ENCODE results near the gene MZT1. TPM values are rescaled to one million over a fixed set of nuclear protein-coding genes. Genes with fewer than 3 reads are reported as not detected.

MZT1 gene
- total and polyA plus RNA-seq, 8 donors: 1.8 to 6.5 (median 3.8) TPM

DNA sequence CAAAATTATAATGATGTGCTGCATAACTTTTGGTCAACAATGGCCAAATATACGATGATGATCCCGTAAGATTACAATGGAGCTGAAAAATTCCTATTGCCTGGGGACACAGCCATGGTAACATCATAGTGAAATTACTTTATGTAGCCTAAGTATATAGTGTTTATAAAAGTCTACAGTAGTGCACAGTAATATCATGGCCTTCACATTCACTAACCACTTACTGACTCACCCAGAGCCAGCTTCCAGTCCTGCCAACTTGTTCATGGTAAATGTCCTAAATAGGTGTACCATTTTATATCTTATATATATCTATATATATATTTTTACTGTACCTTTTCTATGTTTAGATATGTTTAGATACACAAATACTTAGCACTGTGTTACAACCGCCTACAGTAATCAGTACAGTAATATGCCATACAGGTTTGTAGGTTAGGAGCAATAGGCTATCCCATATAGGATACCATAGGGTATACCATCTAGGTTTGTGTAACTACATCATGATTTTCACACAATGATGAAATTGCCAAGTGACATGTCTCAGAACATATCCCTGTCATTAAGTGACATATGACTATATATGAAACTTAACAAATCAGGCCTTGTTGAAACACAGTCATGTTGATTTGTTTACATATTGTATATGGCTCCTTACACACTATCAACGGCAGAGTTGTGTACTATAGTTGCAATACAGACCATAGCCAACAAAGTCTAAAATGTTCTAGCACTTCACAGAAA, 30.5 kb upstream of the MZT1 start:
- Histone ChIP-seq H3K4me1 (no peaks in the 10 kb centered on the region), H3K27ac (no peak overlapping the region), H3K9me3 (no peaks in the 10 kb centered on the region), H3K4me3 (no peak overlapping the region), H3K27me3 (no peaks in the 10 kb centered on the region), H3K36me3 (peaks cover 0 to 47% (median 13%) of the 10 kb centered on the region in 3 donors)
- WGBS, 2 donors: 72 to 73% methylated on average over 4 of the region's 4 CpGs
- intact Hi-C loops (cut with DNase I): no loop called here
- ATAC-seq (no peak), FAIRE-seq (no peak), DNase-seq (no peak)
- TF ChIP-seq, protein P1, sequence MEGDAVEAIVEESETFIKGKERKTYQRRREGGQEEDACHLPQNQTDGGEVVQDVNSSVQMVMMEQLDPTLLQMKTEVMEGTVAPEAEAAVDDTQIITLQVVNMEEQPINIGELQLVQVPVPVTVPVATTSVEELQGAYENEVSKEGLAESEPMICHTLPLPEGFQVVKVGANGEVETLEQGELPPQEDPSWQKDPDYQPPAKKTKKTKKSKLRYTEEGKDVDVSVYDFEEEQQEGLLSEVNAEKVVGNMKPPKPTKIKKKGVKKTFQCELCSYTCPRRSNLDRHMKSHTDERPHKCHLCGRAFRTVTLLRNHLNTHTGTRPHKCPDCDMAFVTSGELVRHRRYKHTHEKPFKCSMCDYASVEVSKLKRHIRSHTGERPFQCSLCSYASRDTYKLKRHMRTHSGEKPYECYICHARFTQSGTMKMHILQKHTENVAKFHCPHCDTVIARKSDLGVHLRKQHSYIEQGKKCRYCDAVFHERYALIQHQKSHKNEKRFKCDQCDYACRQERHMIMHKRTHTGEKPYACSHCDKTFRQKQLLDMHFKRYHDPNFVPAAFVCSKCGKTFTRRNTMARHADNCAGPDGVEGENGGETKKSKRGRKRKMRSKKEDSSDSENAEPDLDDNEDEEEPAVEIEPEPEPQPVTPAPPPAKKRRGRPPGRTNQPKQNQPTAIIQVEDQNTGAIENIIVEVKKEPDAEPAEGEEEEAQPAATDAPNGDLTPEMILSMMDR (IDR thresholded peaks at IDR 0.05): no peak

GRCh38 chr13:72754111-72754510, 26.7 kb upstream of the MZT1 start:
- H3K4me1 ChIP-seq: no peaks in the 10 kb centered on the region
- no peak for ATAC-seq
- TF ChIP-seq, protein P1 (IDR thresholded peaks at IDR 0.05): no peak
- H3K27me3 ChIP-seq: no peaks in the 10 kb centered on the region
- no peak overlapping the region for H3K27ac ChIP-seq
- intact Hi-C loops (cut with DNase I): no loop called here
- no peak for FAIRE-seq
- no peak for DNase-seq
- WGBS, 2 donors: 91 to 93% methylated on average over 6 of the region's 6 CpGs
- no peak overlapping the region for H3K4me3 ChIP-seq
- H3K9me3 ChIP-seq: no peaks in the 10 kb centered on the region
- H3K36me3 ChIP-seq: peaks cover 0 to 21% (median 2%) of the 10 kb centered on the region in 3 donors

DNA sequence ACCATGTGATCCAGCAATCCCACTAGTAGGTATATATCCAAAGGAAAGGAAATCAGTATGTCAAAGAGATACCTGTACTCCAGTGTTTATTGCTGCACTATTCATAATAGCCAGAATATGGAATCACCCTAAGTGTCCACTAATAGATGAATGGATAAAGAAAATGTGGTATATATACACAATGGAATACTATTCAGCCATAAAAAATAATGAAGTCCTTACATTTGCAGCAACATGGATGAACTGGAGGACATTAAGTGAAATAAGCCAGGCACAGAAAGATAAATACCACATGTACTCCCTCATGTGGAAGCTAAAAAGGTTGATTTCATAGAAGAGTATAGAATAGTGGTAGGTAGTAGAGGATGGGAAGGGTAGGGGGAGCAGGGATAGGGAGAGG, 23.8 kb upstream of the MZT1 start:
- H3K9me3 ChIP-seq: no peaks in the 10 kb centered on the region
- no peaks in the 10 kb centered on the region for H3K4me1 ChIP-seq
- H3K27me3 ChIP-seq: no peaks in the 10 kb centered on the region
- ATAC-seq (no peak), FAIRE-seq (no peak), DNase-seq (no peak)
- intact Hi-C loops (cut with DNase I): no loop called here
- TF ChIP-seq, protein P1 (IDR thresholded peaks at IDR 0.05): no peak
- no peak overlapping the region for H3K4me3 ChIP-seq
- no peak overlapping the region for H3K27ac ChIP-seq
- H3K36me3 ChIP-seq: peaks cover 0 to 16% (median 0%) of the 10 kb centered on the region in 3 donors

GRCh38 chr13:72745260-72745659, 17.8 kb upstream of the MZT1 start:
- ATAC-seq (no peak), FAIRE-seq (no peak), DNase-seq (no peak)
- no peaks in the 10 kb centered on the region for H3K9me3 ChIP-seq
- no peaks in the 10 kb centered on the region for H3K27me3 ChIP-seq
- no peak overlapping the region for H3K27ac ChIP-seq
- H3K4me3 ChIP-seq: no peak overlapping the region
- no peaks in the 10 kb centered on the region for H3K4me1 ChIP-seq
- intact Hi-C loops (cut with DNase I): no loop called here
- WGBS, 2 donors: 71 to 82% methylated on average over 1 of the region's 1 CpG
- TF ChIP-seq, protein P1 (IDR thresholded peaks at IDR 0.05): no peak
- H3K36me3 ChIP-seq: peaks cover 0 to 10% (median 0%) of the 10 kb centered on the region in 3 donors

- TF ChIP-seq, protein P1 (IDR thresholded peaks at IDR 0.05): no peak
- FAIRE-seq: no peak
- Histone ChIP-seq H3K4me3 (no peak overlapping the region), H3K4me1 (no peaks in the 10 kb centered on the region), H3K27ac (no peak overlapping the region), H3K27me3 (no peaks in the 10 kb centered on the region), H3K36me3 (no peaks in the 10 kb centered on the region), H3K9me3 (no peaks in the 10 kb centered on the region)
- WGBS, 2 donors: 70 to 86% methylated on average over 1 of the region's 1 CpG
- intact Hi-C loops (cut with DNase I): no loop called here
- ATAC-seq: no peak
- no peak for DNase-seq
These were observed 12.6 kb upstream of the MZT1 start for GRCh38 chr13:72740015-72740414.
